Trophoblast cell (in vitro differentiated cells and primary cell): ENCODE results near the gene MAPK14.

Experiments used
- DNase-seq, 2 donors: peaks; one replicate each; pipeline ENCODE4 v3.0.0-alpha.2; 2016
- H2AFZ ChIP-seq: 2 replicates; pipeline ENCODE4 v1.6.1; 2013; ENCODE audit warnings: low read length, moderate library complexity, mild to moderate bottlenecking; ENCODE audit not compliant: insufficient read depth, poor library complexity
- H2AK5ac ChIP-seq: 2 replicates; pipeline ENCODE4 v1.6.1; 2013; ENCODE audit warnings: mild to moderate bottlenecking, low read length
- H2BK120ac ChIP-seq: 2 replicates; pipeline ENCODE4 v1.6.1; 2013; ENCODE audit warnings: low read length, mild to moderate bottlenecking, moderate library complexity; ENCODE audit not compliant: insufficient read depth, poor library complexity
- H2BK12ac ChIP-seq: 2 replicates; pipeline ENCODE4 v1.6.1; 2013; ENCODE audit warnings: mild to moderate bottlenecking, low read length, moderate library complexity
- H2BK5ac ChIP-seq: 2 replicates; pipeline ENCODE4 v1.6.1; 2013; ENCODE audit warnings: low read length, low read depth, moderate library complexity, mild to moderate bottlenecking; ENCODE audit not compliant: poor library complexity
- H3K14ac ChIP-seq: 2 replicates; pipeline ENCODE4 v1.6.1; 2013; ENCODE audit warnings: mild to moderate bottlenecking, low read length
- H3K18ac ChIP-seq: 2 replicates; pipeline ENCODE4 v1.6.1; 2013; ENCODE audit warnings: mild to moderate bottlenecking, low read length
- H3K23ac ChIP-seq: 2 replicates; pipeline ENCODE4 v1.6.1; 2013; ENCODE audit warnings: low read length
- H3K27ac ChIP-seq: 2 replicates; pipeline ENCODE4 v1.5.1; 2013; ENCODE audit warnings: low read depth, mild to moderate bottlenecking, inconsistent platforms, low read length, moderate library complexity
- H3K27me3 ChIP-seq: 2 replicates; pipeline ENCODE4 v1.6.1; 2013; ENCODE audit warnings: inconsistent platforms, mild to moderate bottlenecking, low read length, moderate library complexity; ENCODE audit not compliant: insufficient read depth
- H3K36me3 ChIP-seq, 2 experiments: 1 replicate in 1 of 2; 2 replicates in 1 of 2; pipeline ENCODE4 v1.6.1; 2013; ENCODE audit warnings: low read length in 2 of 2, mild to moderate bottlenecking in 2 of 2, moderate library complexity in 1 of 2; ENCODE audit not compliant: insufficient read depth in 2 of 2, control insufficient read depth in 1 of 2
- H3K4ac ChIP-seq: 2 replicates; pipeline ENCODE4 v1.6.1; 2013; ENCODE audit warnings: low read depth, mild to moderate bottlenecking, low read length, moderate library complexity
- H3K4me1 ChIP-seq, 2 experiments: 1 replicate in 1 of 2; 2 replicates in 1 of 2; pipeline ENCODE4 v1.6.1; 2013; ENCODE audit warnings: low read length in 2 of 2, mild to moderate bottlenecking in 2 of 2, moderate library complexity in 1 of 2; ENCODE audit not compliant: insufficient read depth in 2 of 2, control insufficient read depth in 1 of 2
- H3K4me2 ChIP-seq: 2 replicates; pipeline ENCODE4 v1.6.1; 2013; ENCODE audit warnings: inconsistent platforms, mild to moderate bottlenecking, low read length, moderate library complexity
- H3K4me3 ChIP-seq: 2 replicates; pipeline ENCODE4 v1.5.1; 2013; ENCODE audit warnings: mild to moderate bottlenecking, low read depth, low read length, inconsistent platforms
- H3K79me1 ChIP-seq: one replicate; pipeline ENCODE4 v1.6.1; 2013; ENCODE audit warnings: low read length
- H3K79me2 ChIP-seq: 2 replicates; pipeline ENCODE4 v1.6.1; 2013; ENCODE audit warnings: low read length, mild to moderate bottlenecking; ENCODE audit not compliant: control insufficient read depth, insufficient read depth, poor library complexity
- H3K9ac ChIP-seq: 2 replicates; pipeline ENCODE4 v1.6.1; 2013; ENCODE audit warnings: mild to moderate bottlenecking, low read length
- H3K9me3 ChIP-seq: 2 replicates; pipeline ENCODE4 v1.6.1; 2013; ENCODE audit warnings: low read depth, mild to moderate bottlenecking, control low read depth, inconsistent platforms, low read length; ENCODE audit not compliant: insufficient read depth
- H4K12ac ChIP-seq: 2 replicates; pipeline ENCODE4 v1.6.1; 2013; ENCODE audit warnings: low read depth, mild to moderate bottlenecking, low read length, moderate library complexity
- H4K8ac ChIP-seq: 2 replicates; pipeline ENCODE4 v1.6.1; 2013; ENCODE audit warnings: low read depth, mild to moderate bottlenecking, low read length, moderate library complexity
- H4K91ac ChIP-seq: one replicate; pipeline ENCODE4 v1.6.1; 2013; ENCODE audit warnings: low read depth, mild to moderate bottlenecking, low read length, moderate library complexity
- WGBS: extraction: QIAGEN DNeasy Blood & Tissue Kit; methylation state at CpG from one replicate; pipeline ENCODE4 v1.1.7; 2013; ENCODE audit warnings: missing lambda C conversion rate; ENCODE audit not compliant: insufficient read length, insufficient coverage; ENCODE audit errors: extremely low coverage; 5-methylcytosine and 5-hydroxymethylcytosine counted together

MAPK14 gene

GRCh38 chr6:36150283-36150682 lies 122.7 kb downstream of the MAPK14 start:
- H4K91ac ChIP-seq = no peak overlapping the region
- no peaks in the 10 kb centered on the region for H3K79me2 ChIP-seq
- no peaks in the 10 kb centered on the region for H3K27me3 ChIP-seq
- no peak overlapping the region for H3K14ac ChIP-seq
- peaks cover 1% of the 10 kb centered on the region for H3K79me1 ChIP-seq
- no peak overlapping the region for H3K4me2 ChIP-seq
- WGBS = no CpG with 5 or more reads among the region's 3 CpGs
- DNase-seq = no peak
- no peak overlapping the region for H2BK120ac ChIP-seq
- H3K18ac ChIP-seq = no peak overlapping the region
- peaks cover 5 to 6% of the 10 kb centered on the region in 2 experiments for H3K4me1 ChIP-seq
- H2AK5ac ChIP-seq = no peak overlapping the region
- no peaks in the 10 kb centered on the region for H3K36me3 ChIP-seq
- no peak overlapping the region for H4K8ac ChIP-seq
- no peak overlapping the region for H3K4ac ChIP-seq
- no peak overlapping the region for H4K12ac ChIP-seq
- H2AFZ ChIP-seq = no peak overlapping the region
- H3K27ac ChIP-seq = no peak overlapping the region
- H3K23ac ChIP-seq = no peak overlapping the region
- H2BK5ac ChIP-seq = no peak overlapping the region
- no peak overlapping the region for H3K9ac ChIP-seq
- H3K9me3 ChIP-seq = peaks cover 2% of the 10 kb centered on the region
- H3K4me3 ChIP-seq = no peak overlapping the region
- H2BK12ac ChIP-seq = no peak overlapping the region

GRCh38 chr6:36154286-36154685 lies 126.7 kb downstream of the MAPK14 start:
- no peaks in the 10 kb centered on the region for H3K27me3 ChIP-seq
- H2BK120ac ChIP-seq = no peak overlapping the region
- no peak overlapping the region for H3K9ac ChIP-seq
- no peaks in the 10 kb centered on the region for H3K79me2 ChIP-seq
- H4K12ac ChIP-seq = no peak overlapping the region
- peaks cover 5 to 6% of the 10 kb centered on the region in 2 experiments for H3K4me1 ChIP-seq
- DNase-seq = peak; percentile 73 to 97
- no peaks in the 10 kb centered on the region for H3K36me3 ChIP-seq
- no peak overlapping the region for H3K18ac ChIP-seq
- H4K91ac ChIP-seq = no peak overlapping the region
- no peak overlapping the region for H3K14ac ChIP-seq
- H2AK5ac ChIP-seq = no peak overlapping the region
- peak overlapping the region; percentile 67 for H3K27ac ChIP-seq
- no peak overlapping the region for H2AFZ ChIP-seq
- H3K9me3 ChIP-seq = no peaks in the 10 kb centered on the region
- H3K23ac ChIP-seq = no peak overlapping the region
- no peak overlapping the region for H4K8ac ChIP-seq
- H3K4me3 ChIP-seq = no peak overlapping the region
- WGBS = no CpG with 5 or more reads among the region's 2 CpGs
- peaks cover 1% of the 10 kb centered on the region for H3K79me1 ChIP-seq
- no peak overlapping the region for H2BK5ac ChIP-seq
- peak overlapping the region; percentile 43 for H3K4me2 ChIP-seq
- H2BK12ac ChIP-seq = no peak overlapping the region
- H3K4ac ChIP-seq = no peak overlapping the region

DNA sequence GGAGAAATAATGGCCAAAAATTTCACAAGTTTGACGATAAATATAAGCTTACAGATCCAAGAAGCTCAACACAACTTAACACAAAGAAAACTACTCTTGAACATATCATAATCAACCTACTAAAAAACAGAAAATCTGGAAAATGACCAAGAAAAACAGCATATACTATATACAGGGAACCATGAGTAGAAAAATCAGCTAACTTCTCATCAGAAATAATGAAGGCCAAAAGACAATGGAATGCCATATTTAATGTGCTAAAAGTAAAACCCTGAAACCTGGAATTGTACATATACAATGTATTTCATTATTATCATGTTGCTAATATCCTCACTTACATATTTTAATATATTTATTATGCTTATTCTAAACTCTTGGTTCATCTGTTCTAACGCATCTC lies 128.1 kb downstream of the MAPK14 start:
- no peak overlapping the region for H4K91ac ChIP-seq
- H3K79me1 ChIP-seq = peaks cover 1% of the 10 kb centered on the region
- no peaks in the 10 kb centered on the region for H3K9me3 ChIP-seq
- H3K36me3 ChIP-seq = no peaks in the 10 kb centered on the region
- no CpG with 5 or more reads among the region's 2 CpGs for WGBS
- no peak overlapping the region for H4K8ac ChIP-seq
- H3K27me3 ChIP-seq = no peaks in the 10 kb centered on the region
- no peak overlapping the region for H3K23ac ChIP-seq
- H3K4me2 ChIP-seq = no peak overlapping the region
- no peak overlapping the region for H2AK5ac ChIP-seq
- no peak overlapping the region for H2BK120ac ChIP-seq
- H3K4me3 ChIP-seq = no peak overlapping the region
- H2BK5ac ChIP-seq = no peak overlapping the region
- no peak overlapping the region for H3K18ac ChIP-seq
- H3K27ac ChIP-seq = no peak overlapping the region
- H2BK12ac ChIP-seq = no peak overlapping the region
- H4K12ac ChIP-seq = no peak overlapping the region
- no peak overlapping the region for H3K4ac ChIP-seq
- no peaks in the 10 kb centered on the region for H3K79me2 ChIP-seq
- DNase-seq = no peak
- H3K9ac ChIP-seq = no peak overlapping the region
- no peak overlapping the region for H2AFZ ChIP-seq
- H3K4me1 ChIP-seq = peaks cover 6 to 7% of the 10 kb centered on the region in 2 experiments
- H3K14ac ChIP-seq = no peak overlapping the region

- Histone ChIP-seq H3K36me3 (no peaks in the 10 kb centered on the region), H4K12ac (no peak overlapping the region), H2AK5ac (no peak overlapping the region), H3K9me3 (no peaks in the 10 kb centered on the region), H4K91ac (no peak overlapping the region), H2BK12ac (no peak overlapping the region), H3K23ac (no peak overlapping the region), H3K4me3 (no peak overlapping the region), H3K4me2 (no peak overlapping the region), H2BK5ac (no peak overlapping the region), H3K27ac (no peak overlapping the region), H2BK120ac (no peak overlapping the region), H3K14ac (no peak overlapping the region), H3K4me1 (peaks cover 0 to 3% of the 10 kb centered on the region in 2 experiments), H2AFZ (no peak overlapping the region), H3K4ac (no peak overlapping the region), H3K27me3 (no peaks in the 10 kb centered on the region), H3K79me2 (no peaks in the 10 kb centered on the region), H4K8ac (no peak overlapping the region), H3K9ac (no peak overlapping the region), H3K79me1 (no peaks in the 10 kb centered on the region), H3K18ac (no peak overlapping the region)
- no CpG with 5 or more reads among the region's 4 CpGs for WGBS
- DNase-seq = no peak
Observed at GRCh38 chr6:36160147-36160760, 132.6 kb downstream of the MAPK14 start.
